ENCODE measurements around the gene SFSWAP.

The SFSWAP gene

DNA sequence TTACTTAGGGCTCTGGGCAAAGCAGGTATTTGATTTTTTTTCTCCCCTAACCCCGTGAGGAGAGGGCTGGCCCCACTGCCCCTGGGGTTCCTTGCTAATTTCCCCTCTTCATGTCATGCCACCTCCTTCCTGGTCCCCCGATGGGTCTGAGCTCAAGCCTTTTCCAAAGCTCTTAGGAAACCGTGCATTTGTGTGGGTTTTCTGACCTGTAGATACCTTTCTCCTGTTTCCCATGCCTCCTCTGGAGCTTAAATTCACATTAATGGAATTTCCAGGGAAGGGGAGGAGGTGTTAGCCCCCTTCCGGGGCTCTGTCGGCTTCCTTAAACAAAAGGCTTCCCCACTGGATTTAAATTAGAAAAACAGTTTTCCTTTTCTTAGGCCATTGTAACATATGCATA is 12.6 kb downstream of the SFSWAP start:
- Mint-ChIP-seq H3K4me3 (no peak overlapping the region), H3K9me3 (no peaks in the 10 kb centered on the region), H3K36me3 (ENCODE audit: insufficient read depth) (peaks cover 88% of the 10 kb centered on the region), H3K4me1 (ENCODE audit: low read depth in 2 of 2) (peaks cover 8 to 16% of the 10 kb centered on the region in 2 donors), H3K27ac (no peak overlapping the region), H3K27me3 (no peaks in the 10 kb centered on the region)
- no peak for DNase-seq
- no peak for ATAC-seq (replicated peaks)

DNA sequence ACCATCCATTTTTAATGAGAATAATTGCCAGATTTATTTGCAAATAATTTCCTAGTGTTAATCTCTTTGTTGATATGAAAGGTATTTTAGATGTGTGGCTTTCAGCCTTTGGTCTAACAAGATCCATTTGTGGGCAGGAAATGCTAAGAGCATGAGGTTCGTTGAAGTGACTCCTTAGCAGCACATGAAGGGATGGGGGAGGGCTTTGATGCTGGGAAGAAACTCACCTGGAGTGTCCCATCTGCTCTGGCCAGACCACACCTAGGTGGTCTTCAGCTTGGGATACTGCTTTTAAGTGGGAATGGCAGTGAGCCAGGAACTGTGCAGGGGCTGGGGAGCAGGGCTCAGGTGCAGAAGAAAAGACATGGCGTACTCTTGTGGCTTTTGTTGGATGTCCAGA is 13.6 kb downstream of the SFSWAP start:
- Mint-ChIP-seq H3K36me3 (ENCODE audit: insufficient read depth) (peaks cover 88% of the 10 kb centered on the region), H3K4me1 (ENCODE audit: low read depth in 2 of 2) (peaks cover 8 to 16% of the 10 kb centered on the region in 2 donors), H3K4me3 (no peak overlapping the region), H3K27me3 (no peaks in the 10 kb centered on the region), H3K27ac (no peak overlapping the region), H3K9me3 (no peaks in the 10 kb centered on the region)
- ATAC-seq (replicated peaks) = no peak
- DNase-seq = no peak

DNA sequence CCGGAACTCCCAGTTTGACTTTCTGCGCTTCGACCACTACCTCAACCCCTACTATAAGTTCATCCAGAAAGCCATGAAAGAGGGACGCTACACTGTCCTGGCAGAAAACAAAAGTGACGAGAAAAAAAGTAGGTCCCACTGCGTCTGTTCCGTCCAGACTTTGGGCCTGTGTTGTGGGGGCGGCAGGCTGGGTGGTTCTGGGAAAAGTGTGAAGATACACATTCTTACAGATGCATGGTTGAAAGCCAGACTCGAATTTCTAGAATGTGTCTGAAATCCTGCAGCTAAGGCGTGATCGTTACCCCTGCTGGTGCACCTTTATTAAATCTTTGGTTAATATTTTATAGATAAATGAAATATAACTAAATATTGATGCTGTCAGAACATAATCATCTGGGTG is 14.6 kb downstream of the SFSWAP start:
- Mint-ChIP-seq H3K27ac (no peak overlapping the region), H3K27me3 (no peaks in the 10 kb centered on the region), H3K4me1 (ENCODE audit: low read depth in 2 of 2) (peaks cover 8 to 16% of the 10 kb centered on the region in 2 donors), H3K4me3 (no peak overlapping the region), H3K9me3 (no peaks in the 10 kb centered on the region), H3K36me3 (ENCODE audit: insufficient read depth) (peaks cover 88% of the 10 kb centered on the region)
- ATAC-seq (replicated peaks) = no peak
- DNase-seq = no peak

DNA sequence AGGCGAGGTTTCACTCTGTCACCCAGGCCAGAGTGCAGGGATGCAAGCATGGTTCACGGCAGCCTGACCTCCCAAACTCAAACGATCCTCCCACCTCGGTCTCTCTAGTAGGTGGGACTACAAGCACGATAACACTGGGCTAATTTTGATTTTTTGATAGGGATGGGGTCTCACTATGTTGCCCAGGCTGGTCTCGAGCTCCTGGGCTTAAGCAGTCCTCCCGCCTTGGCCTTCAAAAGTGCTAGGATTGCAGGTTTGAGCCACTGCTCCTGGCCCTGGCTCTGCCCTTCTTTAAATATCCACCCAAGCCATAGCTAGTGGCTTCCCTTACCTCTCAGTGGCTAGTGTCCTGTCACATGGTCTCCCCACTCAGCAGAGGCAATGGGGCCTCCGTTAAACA is 17.8 kb downstream of the SFSWAP start:
- peaks cover under 1 to 1% of the 10 kb centered on the region in 2 donors for H3K4me1 Mint-ChIP-seq (ENCODE audit: low read depth in 2 of 2)
- ATAC-seq (replicated peaks) (no peak), DNase-seq (no peak)
- H3K9me3 Mint-ChIP-seq = no peaks in the 10 kb centered on the region
- peaks cover 83% of the 10 kb centered on the region for H3K36me3 Mint-ChIP-seq (ENCODE audit: insufficient read depth)
- no peaks in the 10 kb centered on the region for H3K27me3 Mint-ChIP-seq
- H3K27ac Mint-ChIP-seq = no peak overlapping the region
- H3K4me3 Mint-ChIP-seq = no peak overlapping the region

DNA sequence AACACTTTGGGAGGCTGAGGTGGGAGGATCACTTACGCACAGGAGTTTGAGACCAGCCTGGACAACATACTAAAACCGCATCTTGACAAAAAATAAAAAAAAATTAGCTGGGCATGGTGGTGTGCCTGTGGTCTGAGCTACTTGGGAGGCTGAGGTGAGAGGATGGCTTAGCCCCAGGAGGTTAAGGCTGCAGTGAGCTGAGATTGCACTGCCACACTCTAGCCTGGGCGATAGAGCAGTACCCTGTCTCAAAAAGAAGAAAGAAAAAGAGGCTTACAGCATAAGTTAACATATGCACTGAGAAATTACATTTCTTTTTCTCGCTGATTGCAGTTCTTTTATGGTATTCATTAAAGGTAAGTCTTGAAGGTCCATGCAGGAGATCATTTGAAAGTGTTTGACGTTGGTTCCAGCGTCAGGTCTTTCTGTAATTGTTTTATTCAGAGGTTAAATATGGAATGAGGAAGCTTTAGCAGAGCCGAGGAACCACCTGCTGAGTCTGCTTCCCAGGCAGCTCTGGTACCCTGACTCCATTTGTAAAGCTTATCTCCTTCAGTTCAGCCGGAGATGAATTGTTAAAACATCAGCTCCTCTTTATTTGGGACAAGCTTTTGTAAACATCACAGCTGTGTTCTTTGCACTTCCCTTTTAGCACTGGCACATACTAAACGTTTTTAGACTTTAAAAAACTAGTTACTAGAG is 18.5 kb downstream of the SFSWAP start:
- Mint-ChIP-seq H3K4me1 (ENCODE audit: low read depth in 2 of 2) (no peaks in the 10 kb centered on the region), H3K27ac (no peak overlapping the region), H3K4me3 (no peak overlapping the region), H3K9me3 (no peaks in the 10 kb centered on the region), H3K36me3 (ENCODE audit: insufficient read depth) (peaks cover 81% of the 10 kb centered on the region), H3K27me3 (no peaks in the 10 kb centered on the region)
- DNase-seq (no peak), ATAC-seq (replicated peaks) (no peak)

DNA sequence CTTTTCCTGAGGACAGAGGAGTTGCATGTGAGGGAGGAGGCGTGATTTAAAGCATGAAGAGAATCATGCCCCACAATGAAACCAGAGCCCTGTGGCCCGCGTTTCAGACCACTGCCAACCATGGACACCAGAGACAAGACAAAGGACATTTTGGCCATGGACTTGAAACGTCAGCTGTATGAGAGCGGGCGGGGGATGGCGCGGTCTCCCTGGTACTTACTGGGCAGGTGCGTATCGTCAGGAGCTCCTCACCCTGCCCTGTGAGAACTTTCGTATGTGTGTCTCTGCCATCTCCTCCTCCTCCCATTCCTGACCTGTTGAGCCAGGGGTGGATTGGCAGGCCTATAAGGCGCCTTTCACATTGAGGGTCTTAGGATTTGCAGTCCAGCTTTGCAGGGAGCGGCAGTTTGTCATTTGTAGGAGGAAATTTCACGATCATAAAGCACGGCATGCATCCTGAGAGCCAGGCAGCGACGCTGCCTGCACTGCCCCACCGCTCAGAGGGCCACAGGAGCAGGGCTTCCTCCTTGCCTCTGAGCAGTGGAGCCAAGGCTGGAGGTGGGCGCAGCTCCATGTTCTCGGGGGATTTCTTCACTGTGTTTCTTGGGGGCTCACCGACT is 22.2 kb downstream of the SFSWAP start:
- Mint-ChIP-seq H3K9me3 (no peaks in the 10 kb centered on the region), H3K36me3 (ENCODE audit: insufficient read depth) (peaks cover 64% of the 10 kb centered on the region), H3K27me3 (no peaks in the 10 kb centered on the region), H3K4me1 (ENCODE audit: low read depth in 2 of 2) (peaks cover 0 to 7% of the 10 kb centered on the region in 2 donors), H3K27ac (no peak overlapping the region), H3K4me3 (no peak overlapping the region)
- ATAC-seq (replicated peaks) (no peak), DNase-seq (no peak)

DNA sequence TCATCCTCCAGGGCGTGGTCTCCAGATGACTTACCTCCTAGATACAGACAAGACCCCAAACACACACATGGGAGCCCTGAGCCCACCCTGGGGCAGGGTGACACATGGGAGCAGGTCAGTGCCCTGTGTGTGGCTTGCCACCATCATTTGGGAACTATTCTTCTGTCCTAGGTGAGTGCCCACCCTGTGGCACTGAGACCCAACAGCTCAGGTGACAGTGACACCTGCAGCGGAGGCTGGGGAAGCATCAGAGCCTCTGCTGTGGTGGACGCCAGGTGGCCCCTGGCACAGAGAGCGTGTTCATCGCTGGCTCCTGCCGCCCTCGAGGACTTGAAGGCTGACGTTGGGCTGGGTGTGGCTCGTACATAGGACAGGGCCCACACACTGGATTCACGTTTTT is 23.0 kb downstream of the SFSWAP start:
- ATAC-seq (replicated peaks) (no peak), DNase-seq (no peak)
- no peaks in the 10 kb centered on the region for H3K27me3 Mint-ChIP-seq
- no peaks in the 10 kb centered on the region for H3K9me3 Mint-ChIP-seq
- H3K4me1 Mint-ChIP-seq (ENCODE audit: low read depth in 2 of 2) = peaks cover 0 to 7% of the 10 kb centered on the region in 2 donors
- no peak overlapping the region for H3K27ac Mint-ChIP-seq
- H3K4me3 Mint-ChIP-seq = no peak overlapping the region
- H3K36me3 Mint-ChIP-seq (ENCODE audit: insufficient read depth) = peaks cover 58% of the 10 kb centered on the region

DNA sequence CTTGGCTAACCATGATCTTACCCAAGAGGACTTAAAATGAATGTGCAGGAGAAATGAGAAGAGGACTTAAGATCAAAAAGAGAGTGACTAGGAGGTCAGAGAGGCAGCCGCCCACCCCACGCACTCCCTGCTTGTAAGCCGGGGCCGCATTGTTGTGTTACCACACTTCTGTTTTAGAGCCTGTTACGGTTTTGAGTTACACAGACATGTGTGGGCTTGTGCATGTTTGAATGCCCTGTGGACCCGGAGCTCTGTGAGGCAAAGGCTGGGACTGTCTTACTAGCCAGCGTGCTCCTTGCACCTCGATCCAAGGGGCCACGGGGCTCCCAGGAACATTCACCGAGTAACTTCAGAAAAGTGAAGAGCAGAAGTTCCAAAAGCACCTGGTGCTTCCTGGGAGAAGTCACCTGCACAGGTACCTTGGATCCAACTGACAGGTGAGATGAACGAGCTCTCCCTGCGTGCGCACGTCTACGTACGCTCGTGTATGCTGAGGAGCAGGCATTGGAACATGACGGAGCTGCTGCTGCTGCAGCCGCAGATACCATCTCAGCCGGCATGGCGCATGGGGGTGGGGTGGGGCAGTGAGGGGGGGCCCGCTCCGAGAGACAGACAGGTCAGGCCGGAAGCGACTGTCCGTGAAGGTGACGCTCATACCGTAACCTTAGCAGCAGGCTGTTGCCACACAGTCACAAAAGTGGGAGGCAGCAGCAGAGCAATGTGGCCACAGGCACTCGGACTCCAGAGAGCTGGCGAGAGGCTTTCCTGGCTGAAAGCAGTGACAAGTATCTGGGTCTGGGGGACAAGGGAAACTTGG is 23.7 kb downstream of the SFSWAP start:
- DNase-seq (no peak), ATAC-seq (replicated peaks) (no peak)
- Mint-ChIP-seq H3K27me3 (no peaks in the 10 kb centered on the region), H3K27ac (no peak overlapping the region), H3K36me3 (ENCODE audit: insufficient read depth) (peaks cover 56% of the 10 kb centered on the region), H3K4me1 (ENCODE audit: low read depth in 2 of 2) (peaks cover 0 to 7% of the 10 kb centered on the region in 2 donors), H3K4me3 (no peak overlapping the region), H3K9me3 (no peaks in the 10 kb centered on the region)

DNA sequence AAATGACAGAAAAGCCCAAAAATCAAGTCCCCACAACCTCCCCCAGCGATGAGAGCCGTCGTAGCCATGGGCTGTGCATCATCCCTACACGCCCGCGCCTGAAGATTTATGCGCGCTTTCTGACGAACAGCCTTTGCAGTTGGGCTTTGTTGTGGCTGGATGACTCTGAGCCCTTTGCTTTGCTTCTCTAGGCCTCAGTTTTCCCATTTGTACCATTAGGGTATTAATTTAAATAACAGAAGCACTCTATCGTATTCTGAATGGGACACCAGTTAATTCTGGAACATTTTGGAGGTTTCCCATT is 24.2 kb downstream of the SFSWAP start:
- ATAC-seq (replicated peaks) (no peak), DNase-seq (no peak)
- Mint-ChIP-seq H3K4me1 (ENCODE audit: low read depth in 2 of 2) (peaks cover 0 to 7% of the 10 kb centered on the region in 2 donors), H3K9me3 (no peaks in the 10 kb centered on the region), H3K36me3 (ENCODE audit: insufficient read depth) (peaks cover 56% of the 10 kb centered on the region), H3K4me3 (no peak overlapping the region), H3K27me3 (no peaks in the 10 kb centered on the region), H3K27ac (no peak overlapping the region)

DNA sequence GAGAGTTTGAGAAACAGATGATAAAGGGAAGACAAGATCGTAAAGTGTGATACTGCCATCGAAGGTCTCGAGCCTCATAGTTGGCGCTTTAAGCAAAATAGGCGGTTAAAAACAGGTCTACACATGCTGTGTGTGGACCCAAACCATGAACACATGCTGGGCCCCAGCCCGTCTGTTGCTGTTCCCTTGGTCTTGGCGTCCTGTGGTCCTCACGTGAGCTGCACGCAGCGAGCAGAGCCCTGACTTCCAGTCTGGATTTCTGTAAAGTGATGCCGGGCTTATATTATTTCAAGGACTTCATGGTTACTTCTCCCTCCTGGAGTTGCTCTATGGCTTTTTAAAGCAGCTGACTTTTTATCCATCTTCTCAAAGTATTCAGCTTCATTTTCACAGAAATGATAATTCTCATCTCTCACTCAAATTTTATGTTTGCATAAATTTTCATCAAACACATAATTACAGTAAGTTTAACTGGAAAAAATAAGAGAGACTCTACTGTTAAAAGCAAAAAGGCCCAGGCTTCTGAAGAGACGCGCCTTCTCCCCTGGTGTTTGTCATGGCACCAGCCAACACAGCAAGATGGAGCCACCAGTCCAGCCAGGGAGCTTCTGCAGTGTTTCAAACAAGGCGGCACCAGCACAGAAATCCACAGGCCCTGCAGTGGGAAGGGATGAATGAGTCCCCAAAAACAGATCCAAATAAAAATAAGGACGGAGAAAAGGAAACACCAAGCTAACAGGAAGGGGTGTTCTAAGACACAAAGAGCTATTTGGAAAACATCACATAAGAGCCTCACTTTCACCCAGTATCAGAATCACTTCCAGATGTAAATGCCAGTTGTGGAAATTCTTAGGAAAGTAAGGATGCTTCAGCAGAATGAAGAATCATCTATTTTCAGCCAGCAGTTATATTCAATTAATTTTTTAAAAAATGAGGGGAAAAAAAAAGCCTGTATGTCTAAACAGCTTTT is 24.9 kb downstream of the SFSWAP start:
- H3K27me3 Mint-ChIP-seq = no peaks in the 10 kb centered on the region
- ATAC-seq (replicated peaks) = no peak
- H3K4me3 Mint-ChIP-seq = no peak overlapping the region
- no peaks in the 10 kb centered on the region for H3K9me3 Mint-ChIP-seq
- no peak overlapping the region for H3K27ac Mint-ChIP-seq
- no peak for DNase-seq
- peaks cover 56% of the 10 kb centered on the region for H3K36me3 Mint-ChIP-seq (ENCODE audit: insufficient read depth)
- H3K4me1 Mint-ChIP-seq (ENCODE audit: low read depth in 2 of 2) = peaks cover 0 to 7% of the 10 kb centered on the region in 2 donors

DNA sequence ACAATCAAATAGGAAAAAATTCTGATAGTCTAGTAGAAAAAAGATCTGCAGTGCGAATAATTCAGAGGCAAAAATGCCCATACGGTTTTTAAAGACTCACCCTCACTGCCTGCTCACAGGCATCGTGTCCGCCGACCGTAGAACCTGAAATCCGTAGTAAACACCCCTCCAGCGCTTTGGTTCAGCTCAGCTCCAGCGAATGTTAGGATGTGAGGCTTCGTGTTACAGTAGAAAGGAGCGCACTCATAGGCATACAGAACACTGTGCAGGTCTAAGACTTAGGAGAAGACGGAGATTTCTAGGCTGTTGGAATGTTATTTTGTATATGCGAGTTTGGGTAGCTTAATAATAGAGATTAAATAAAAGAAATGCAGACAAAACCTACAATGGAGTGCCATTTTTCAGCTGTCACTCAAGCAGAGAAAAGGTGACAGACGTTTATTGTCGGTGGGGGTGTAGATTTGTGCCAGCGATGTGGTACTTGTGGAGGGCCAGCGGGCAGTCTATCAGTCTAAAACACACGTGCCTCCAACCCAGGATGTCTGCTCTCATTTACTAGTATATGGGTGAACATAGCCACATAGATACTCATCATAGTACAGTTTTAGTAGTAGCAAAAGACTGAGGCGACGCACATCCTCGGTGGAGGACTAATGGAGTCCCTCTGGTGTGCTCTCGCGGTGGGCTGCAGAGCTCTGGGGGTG is 25.7 kb downstream of the SFSWAP start:
- peaks cover 56% of the 10 kb centered on the region for H3K36me3 Mint-ChIP-seq (ENCODE audit: insufficient read depth)

DNA sequence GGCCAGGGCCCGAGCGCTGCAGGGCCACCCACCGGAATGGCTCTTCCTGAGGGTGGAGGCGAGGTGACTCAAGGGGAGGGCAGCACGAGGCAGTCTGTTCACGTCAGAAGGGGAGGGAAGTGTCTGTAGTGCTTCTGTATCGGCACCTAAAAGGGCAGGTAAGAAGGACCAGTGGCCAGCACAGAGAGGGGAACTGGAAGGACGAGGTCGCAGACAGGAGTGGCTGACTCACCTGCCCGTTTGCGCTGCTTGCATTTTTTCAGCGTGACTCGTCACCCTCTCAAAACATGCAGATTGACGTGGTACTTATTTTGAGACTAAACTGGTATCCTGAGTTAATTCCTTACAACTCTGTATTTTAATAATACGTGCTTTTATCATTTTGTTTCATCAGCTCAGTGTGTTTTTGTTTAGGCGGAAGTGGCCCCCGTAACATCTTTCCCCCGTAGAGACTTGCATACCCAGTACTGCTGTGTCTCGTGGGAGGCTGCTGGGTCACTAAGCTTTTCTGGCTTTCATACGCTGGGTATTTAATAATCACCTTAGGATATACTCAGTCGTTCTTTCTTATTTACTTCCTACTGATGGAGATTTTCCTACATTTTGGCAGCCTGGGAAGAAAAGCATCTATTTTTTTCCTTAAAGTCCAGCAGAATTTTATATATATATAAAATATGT is 26.4 kb downstream of the SFSWAP start:
- ATAC-seq (replicated peaks) = no peak
- H3K4me1 Mint-ChIP-seq (ENCODE audit: low read depth in 2 of 2) = peaks cover 0 to 9% of the 10 kb centered on the region in 2 donors
- H3K9me3 Mint-ChIP-seq = no peaks in the 10 kb centered on the region
- no peaks in the 10 kb centered on the region for H3K27me3 Mint-ChIP-seq
- H3K27ac Mint-ChIP-seq = no peak overlapping the region
- H3K4me3 Mint-ChIP-seq = no peak overlapping the region
- DNase-seq = no peak
- peaks cover 58% of the 10 kb centered on the region for H3K36me3 Mint-ChIP-seq (ENCODE audit: insufficient read depth)

More for the DNA sequence above, 25.7 kb downstream of the SFSWAP start:
- no peak overlapping the region for H3K27ac Mint-ChIP-seq
- DNase-seq (no peak), ATAC-seq (replicated peaks) (no peak)
- no peak overlapping the region for H3K4me3 Mint-ChIP-seq
- H3K4me1 Mint-ChIP-seq (ENCODE audit: low read depth in 2 of 2) = peaks cover 0 to 7% of the 10 kb centered on the region in 2 donors
- H3K9me3 Mint-ChIP-seq = no peaks in the 10 kb centered on the region
- H3K27me3 Mint-ChIP-seq = no peaks in the 10 kb centered on the region
